ENCODE data around the gene ZNF354B. TPM values are rescaled to one million over a fixed set of nuclear protein-coding genes. Genes with fewer than 3 reads are reported as not detected.
A peak's percentile ranks its signal among the peaks of the same experiment; 100 is the strongest.
"Not testable (repeated sequence)": the region's sequence is repeated elsewhere in the genome, so short reads cannot be mapped to it uniquely, and the experiment has no call there.

Gene ZNF354B
- 1 to 10 TPM; 8.6 to 8.9 TPM for total RNA-seq

DNA sequence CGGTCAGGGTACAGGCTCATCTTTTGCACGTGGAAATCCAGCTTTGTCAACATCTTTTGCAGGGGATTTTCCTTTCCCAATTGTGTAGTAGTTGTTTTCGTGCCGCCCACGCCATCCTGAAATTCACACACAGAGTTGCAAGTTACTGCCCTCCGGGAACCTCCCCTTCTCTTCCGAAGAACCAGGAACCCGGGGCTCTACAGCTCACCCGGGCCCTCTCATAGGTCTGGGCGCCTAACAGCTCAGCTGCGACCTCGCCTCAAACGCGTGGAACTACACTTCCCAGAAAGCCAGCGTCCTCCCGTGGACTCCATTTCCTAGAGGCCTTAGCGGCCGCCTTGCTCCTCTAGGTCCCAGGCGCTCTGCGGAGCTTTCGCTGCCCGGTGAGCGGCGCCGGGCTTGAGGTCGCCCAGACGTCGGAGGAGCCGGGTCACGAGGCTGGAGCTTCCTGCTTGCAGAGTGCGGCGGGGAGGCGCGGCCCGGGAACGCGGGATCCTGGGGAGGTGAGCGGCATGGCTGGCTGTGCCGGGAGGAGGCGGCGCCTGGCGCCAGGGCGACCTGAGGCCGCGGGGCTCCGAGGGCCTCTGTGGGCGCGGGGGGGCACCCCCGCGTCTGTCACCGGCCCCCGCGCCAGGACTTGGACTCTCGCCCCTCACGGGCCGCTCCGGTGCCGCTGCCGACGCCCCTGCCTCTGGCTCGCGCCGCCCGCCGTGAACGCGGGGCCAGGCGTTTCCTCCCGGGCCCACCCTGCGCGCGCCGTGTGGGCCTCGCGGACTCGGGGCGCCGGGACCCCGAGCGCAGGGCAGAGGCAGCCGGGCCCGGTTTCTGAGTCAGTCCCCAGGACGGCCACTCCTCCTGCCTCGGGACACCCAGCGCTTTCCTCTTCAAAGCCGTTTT is at the start of gene ZNF354B:
Gene ZNF354B, plus strand, starts transcription at position 329 of the 897 bp plus-strand sequence. CDS start 1,095 bp downstream, outside the sequence.
- intact Hi-C loops (cut with micrococcal nuclease): loop anchor here (1.0 to 2.0 kb wide), 7 partner anchors 35 to 763 kb away; partner anchors contain the start of genes CLK4, HNRNPH1, ZFP2 and ZNF354A
- Mint-ChIP-seq H3K9me3 (no peaks in the 10 kb centered on the region), H3K36me3 (ENCODE audit: low read depth) (peaks cover 21% of the 10 kb centered on the region), H3K27me3 (ENCODE audit: low read depth) (no peaks in the 10 kb centered on the region), H3K4me3 (peak within 1 kb of the TSS; percentile 89), H3K27ac (peak within 1 kb of the TSS; percentile 66), H3K4me1 (ENCODE audit: low read depth) (peaks cover 21% of the 10 kb centered on the region)
- CTCF ChIA-PET: interaction anchor here (0.7 to 1.3 kb wide), 4 partner anchors 10 to 128 kb away, joined by 3 to 4 read pairs (median 3); no protein-coding TSS in a partner anchor
- DNase-seq: peak; percentile 91

DNA sequence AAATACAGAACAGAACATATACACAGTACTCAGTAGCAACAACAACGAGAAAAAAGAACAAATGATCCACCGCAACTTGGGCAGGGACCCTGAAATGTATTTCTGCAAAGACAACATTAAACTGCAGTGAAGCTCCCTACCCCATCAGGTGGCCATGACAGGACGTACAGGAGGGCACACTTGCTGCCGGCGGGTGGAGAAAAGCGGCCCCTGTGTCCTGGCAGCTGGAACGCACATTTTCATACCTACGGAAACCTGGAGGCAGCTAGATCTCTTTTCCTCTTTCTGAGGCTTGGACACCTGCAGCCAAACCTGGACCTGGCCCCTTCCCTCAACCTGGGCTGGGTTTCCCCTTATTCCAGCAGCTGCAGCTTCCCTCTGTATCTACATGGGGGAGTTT is 42.2 kb upstream of the ZNF354B start:
- peaks cover 5% of the 10 kb centered on the region for H3K27me3 Mint-ChIP-seq (ENCODE audit: low read depth)
- intact Hi-C loops (cut with micrococcal nuclease): no loop called here
- H3K27ac Mint-ChIP-seq: no peak overlapping the region

DNA sequence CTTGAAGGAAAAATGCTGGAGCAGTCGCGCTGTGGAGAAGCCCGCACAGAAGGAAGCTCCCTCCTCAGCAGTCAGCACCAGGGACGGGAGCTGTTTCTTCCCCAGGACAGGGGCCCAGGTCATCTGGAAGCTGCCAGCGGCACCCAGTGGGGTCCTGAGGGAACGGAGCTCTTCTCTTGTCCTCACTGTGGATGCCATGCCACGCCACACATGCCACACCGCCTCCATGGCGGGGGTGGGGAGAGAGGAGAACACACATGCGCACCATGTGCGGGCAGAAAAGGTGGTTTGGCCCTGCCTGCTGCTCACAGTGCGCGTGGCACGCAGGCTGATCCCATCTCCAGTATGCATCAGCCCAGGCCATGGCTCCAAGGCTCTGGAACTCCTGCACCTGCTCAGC is 41.7 kb upstream of the ZNF354B start:
- no peaks in the 10 kb centered on the region for H3K9me3 Mint-ChIP-seq
- H3K4me1 Mint-ChIP-seq (ENCODE audit: low read depth): no peaks in the 10 kb centered on the region
- H3K36me3 Mint-ChIP-seq (ENCODE audit: low read depth): no peaks in the 10 kb centered on the region
- H3K27ac Mint-ChIP-seq: no peak overlapping the region
- no peak overlapping the region for H3K4me3 Mint-ChIP-seq
- CTCF ChIA-PET: no interaction called here
- DNase-seq: no peak
- H3K27me3 Mint-ChIP-seq (ENCODE audit: low read depth): peaks cover 5% of the 10 kb centered on the region
- intact Hi-C loops (cut with micrococcal nuclease): no loop called here

More for the DNA sequence above, 42.2 kb upstream of the ZNF354B start:
- no peak for DNase-seq
- Mint-ChIP-seq H3K9me3 (no peaks in the 10 kb centered on the region), H3K4me1 (ENCODE audit: low read depth) (no peaks in the 10 kb centered on the region), H3K4me3 (no peak overlapping the region), H3K36me3 (ENCODE audit: low read depth) (no peaks in the 10 kb centered on the region)
- CTCF ChIA-PET: interaction anchor here (0.7 kb wide), 1 partner anchor 175 kb away, joined by 3 read pairs; no protein-coding TSS in a partner anchor

DNA sequence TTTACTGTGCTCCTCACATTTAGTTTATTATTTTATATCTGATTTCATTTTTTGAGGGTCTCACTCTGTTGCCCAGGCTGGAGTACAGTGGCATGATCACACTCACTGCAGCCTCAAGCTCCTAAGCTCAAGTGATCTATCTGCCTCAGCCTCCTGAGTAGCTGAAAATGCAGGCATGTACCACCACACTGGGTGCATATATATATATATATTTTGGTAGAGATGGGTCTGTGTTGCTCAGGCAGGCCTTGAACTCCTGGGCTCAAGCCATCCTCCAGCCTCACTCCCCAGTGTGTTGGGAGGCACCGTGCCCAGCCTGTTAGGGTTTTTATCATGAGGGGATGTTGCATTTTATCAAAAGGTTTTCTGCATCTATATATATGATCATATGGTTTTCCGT is 39.8 kb upstream of the ZNF354B start:
- CTCF ChIA-PET: no interaction called here
- Mint-ChIP-seq H3K27me3 (ENCODE audit: low read depth) (peaks cover 6% of the 10 kb centered on the region), H3K36me3 (ENCODE audit: low read depth) (no peaks in the 10 kb centered on the region), H3K27ac (no peak overlapping the region), H3K4me3 (no peak overlapping the region), H3K4me1 (ENCODE audit: low read depth) (no peaks in the 10 kb centered on the region), H3K9me3 (no peaks in the 10 kb centered on the region)
- no peak for DNase-seq
- intact Hi-C loops (cut with micrococcal nuclease): no loop called here

DNA sequence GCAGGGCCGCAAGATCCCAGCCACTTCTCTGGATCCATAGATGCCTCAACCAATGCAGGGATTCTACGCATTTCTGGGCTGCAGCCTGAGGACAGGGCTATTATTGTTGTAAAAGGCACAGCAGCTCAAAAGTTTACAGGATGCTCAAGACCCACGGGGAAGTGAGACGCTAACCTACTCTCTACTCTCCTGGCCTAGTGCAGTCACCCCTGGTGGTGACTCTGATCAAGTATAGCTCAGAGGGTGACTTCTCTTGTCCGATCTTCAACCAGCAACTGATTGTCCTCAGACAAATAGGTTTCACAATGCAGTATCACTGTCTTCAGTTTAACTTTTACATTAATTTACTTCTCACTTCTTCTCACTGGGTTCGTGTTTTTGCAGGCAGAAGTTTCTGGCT is 34.3 kb upstream of the ZNF354B start:
- Mint-ChIP-seq H3K9me3 (no peaks in the 10 kb centered on the region), H3K27me3 (ENCODE audit: low read depth) (peaks cover 9% of the 10 kb centered on the region)

DNA sequence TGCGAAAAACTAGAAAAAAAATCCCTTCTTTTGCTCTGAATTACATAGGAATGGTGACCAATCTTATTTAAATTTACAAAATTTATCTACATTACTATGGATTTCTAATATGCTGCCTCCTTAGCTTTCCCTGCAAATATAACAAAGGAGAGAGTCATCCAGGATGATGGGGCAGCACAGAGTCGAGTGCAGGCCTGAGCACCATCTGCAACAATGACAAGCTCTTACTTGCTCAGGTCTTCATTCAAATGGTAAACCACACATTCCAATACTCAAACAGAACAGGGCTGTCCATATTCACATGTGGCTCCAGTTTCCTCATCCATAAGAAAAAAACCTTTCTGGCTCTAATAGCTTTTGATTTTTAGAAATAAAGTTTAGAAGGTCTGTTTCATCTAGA is 33.5 kb upstream of the ZNF354B start:
- intact Hi-C loops (cut with micrococcal nuclease): no loop called here
- Mint-ChIP-seq H3K4me3 (no peak overlapping the region), H3K27me3 (ENCODE audit: low read depth) (peaks cover 9% of the 10 kb centered on the region), H3K27ac (no peak overlapping the region), H3K4me1 (ENCODE audit: low read depth) (no peaks in the 10 kb centered on the region), H3K9me3 (no peaks in the 10 kb centered on the region), H3K36me3 (ENCODE audit: low read depth) (no peaks in the 10 kb centered on the region)
- no peak for DNase-seq
- CTCF ChIA-PET: no interaction called here

More for the DNA sequence above, 34.3 kb upstream of the ZNF354B start:
- Mint-ChIP-seq H3K4me1 (ENCODE audit: low read depth) (no peaks in the 10 kb centered on the region), H3K36me3 (ENCODE audit: low read depth) (no peaks in the 10 kb centered on the region), H3K27ac (no peak overlapping the region), H3K4me3 (no peak overlapping the region)
- intact Hi-C loops (cut with micrococcal nuclease): no loop called here
- no peak for DNase-seq
- CTCF ChIA-PET: no interaction called here

DNA sequence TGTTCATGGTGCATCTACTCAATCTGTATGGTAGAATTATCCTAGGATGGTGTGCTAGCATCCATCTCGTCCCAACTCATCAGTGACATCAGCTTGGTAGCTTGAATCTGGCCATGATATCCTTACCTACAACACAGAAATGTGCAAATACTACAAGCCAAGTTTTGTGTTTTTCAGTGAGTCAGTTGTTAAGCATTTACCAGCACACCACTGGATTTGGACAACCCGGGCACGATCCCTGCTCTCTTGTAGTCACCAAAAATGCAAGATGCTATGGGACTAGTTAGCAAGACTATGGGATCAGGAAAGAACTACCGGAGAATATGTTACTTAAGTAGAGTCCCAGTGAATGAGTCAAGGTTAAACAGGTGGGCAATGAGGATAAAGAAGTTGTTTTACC is 32.1 kb upstream of the ZNF354B start:
- CTCF ChIA-PET: no interaction called here
- Mint-ChIP-seq H3K27me3 (ENCODE audit: low read depth) (peaks cover 7% of the 10 kb centered on the region), H3K27ac (no peak overlapping the region), H3K4me3 (no peak overlapping the region), H3K9me3 (no peaks in the 10 kb centered on the region), H3K36me3 (ENCODE audit: low read depth) (no peaks in the 10 kb centered on the region), H3K4me1 (ENCODE audit: low read depth) (no peaks in the 10 kb centered on the region)
- intact Hi-C loops (cut with micrococcal nuclease): no loop called here
- no peak for DNase-seq

DNA sequence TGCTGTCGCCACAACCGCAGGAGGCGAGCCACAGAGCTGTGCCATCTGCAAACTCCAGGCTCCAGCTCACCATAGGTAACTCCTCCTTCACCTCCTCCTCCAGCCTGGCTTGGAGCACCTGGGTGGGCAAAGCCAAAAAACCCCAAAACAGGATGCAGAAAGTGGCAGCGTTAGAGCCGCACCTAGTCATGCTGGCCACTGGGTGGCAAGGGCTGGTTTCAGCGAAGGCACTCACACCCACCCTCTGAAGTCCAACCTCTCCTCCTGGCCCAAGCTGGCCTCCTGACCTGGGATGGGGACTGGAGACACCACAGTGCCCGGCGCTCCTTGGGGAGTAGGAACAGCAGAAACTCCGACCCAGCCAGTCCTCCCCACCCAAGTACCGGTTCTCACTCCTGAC is 28.7 kb upstream of the ZNF354B start:
- DNase-seq: no peak
- no peaks in the 10 kb centered on the region for H3K36me3 Mint-ChIP-seq (ENCODE audit: low read depth)
- H3K9me3 Mint-ChIP-seq: no peaks in the 10 kb centered on the region
- no peak overlapping the region for H3K4me3 Mint-ChIP-seq
- CTCF ChIA-PET: no interaction called here
- intact Hi-C loops (cut with micrococcal nuclease): no loop called here
- no peaks in the 10 kb centered on the region for H3K4me1 Mint-ChIP-seq (ENCODE audit: low read depth)
- peaks cover 3% of the 10 kb centered on the region for H3K27me3 Mint-ChIP-seq (ENCODE audit: low read depth)
- H3K27ac Mint-ChIP-seq: no peak overlapping the region

DNA sequence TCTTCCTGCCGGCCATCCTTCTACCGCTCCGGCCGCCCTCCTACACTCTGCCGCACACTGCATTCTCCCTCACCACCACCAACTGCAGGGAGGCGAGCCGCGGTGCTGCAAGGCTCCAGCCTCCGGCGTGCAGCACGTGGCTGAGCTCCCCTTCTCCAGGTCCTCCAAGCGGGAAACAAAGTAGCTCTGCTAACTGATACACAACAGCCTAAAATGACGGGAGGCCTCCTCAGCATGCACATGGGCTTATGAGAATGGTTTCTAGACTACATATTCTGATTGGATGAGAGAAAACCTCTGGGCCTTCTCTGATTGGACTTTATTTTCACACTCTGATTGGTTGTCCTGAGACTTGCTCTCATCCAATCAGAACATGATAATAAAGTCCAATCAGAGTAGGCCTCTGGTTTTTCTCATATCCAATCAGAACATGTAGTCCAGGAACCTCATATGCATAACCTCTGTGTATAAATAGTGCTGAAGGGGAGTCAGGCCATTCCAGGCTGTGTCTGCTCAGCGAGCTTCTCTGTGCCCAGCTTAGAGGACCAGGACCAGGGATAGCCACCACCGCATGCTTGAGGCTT is 27.0 kb upstream of the ZNF354B start:
- Mint-ChIP-seq H3K27ac (no peak overlapping the region), H3K4me1 (ENCODE audit: low read depth) (no peaks in the 10 kb centered on the region), H3K27me3 (ENCODE audit: low read depth) (peaks cover 2% of the 10 kb centered on the region), H3K9me3 (no peaks in the 10 kb centered on the region), H3K36me3 (ENCODE audit: low read depth) (no peaks in the 10 kb centered on the region), H3K4me3 (no peak overlapping the region)
- no peak for DNase-seq
- intact Hi-C loops (cut with micrococcal nuclease): no loop called here
- CTCF ChIA-PET: interaction anchor here (0.7 kb wide), 1 partner anchor 20 kb away, joined by 3 read pairs; no protein-coding TSS in a partner anchor

DNA sequence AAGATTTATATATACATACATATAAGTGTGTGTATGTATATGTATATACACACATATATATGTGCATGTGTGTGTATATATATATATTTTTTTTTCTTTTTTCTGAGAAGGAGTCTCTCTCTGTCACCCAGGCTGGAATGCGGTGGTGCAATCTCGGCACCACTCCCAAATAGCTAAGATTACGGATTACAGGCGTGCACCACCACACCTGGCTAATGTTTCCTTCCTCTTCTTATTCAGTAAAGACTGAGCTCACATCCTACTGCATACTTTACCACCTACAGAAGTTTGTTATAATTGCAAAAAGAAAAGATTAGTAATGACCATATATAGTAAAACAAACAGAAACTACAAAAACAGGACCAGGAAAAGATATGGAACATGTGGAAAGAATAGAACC is 23.1 kb upstream of the ZNF354B start:
- Mint-ChIP-seq H3K9me3 (no peaks in the 10 kb centered on the region), H3K4me3 (no peak overlapping the region), H3K4me1 (ENCODE audit: low read depth) (no peaks in the 10 kb centered on the region), H3K27me3 (ENCODE audit: low read depth) (no peaks in the 10 kb centered on the region), H3K36me3 (ENCODE audit: low read depth) (no peaks in the 10 kb centered on the region), H3K27ac (no peak overlapping the region)
- DNase-seq: no peak
- intact Hi-C loops (cut with micrococcal nuclease): loop anchor here (5.0 kb wide), 1 partner anchor 554 kb away; no protein-coding TSS in a partner anchor
- CTCF ChIA-PET: interaction anchor here (0.7 kb wide), 1 partner anchor 365 kb away, joined by 3 read pairs; no protein-coding TSS in a partner anchor

DNA sequence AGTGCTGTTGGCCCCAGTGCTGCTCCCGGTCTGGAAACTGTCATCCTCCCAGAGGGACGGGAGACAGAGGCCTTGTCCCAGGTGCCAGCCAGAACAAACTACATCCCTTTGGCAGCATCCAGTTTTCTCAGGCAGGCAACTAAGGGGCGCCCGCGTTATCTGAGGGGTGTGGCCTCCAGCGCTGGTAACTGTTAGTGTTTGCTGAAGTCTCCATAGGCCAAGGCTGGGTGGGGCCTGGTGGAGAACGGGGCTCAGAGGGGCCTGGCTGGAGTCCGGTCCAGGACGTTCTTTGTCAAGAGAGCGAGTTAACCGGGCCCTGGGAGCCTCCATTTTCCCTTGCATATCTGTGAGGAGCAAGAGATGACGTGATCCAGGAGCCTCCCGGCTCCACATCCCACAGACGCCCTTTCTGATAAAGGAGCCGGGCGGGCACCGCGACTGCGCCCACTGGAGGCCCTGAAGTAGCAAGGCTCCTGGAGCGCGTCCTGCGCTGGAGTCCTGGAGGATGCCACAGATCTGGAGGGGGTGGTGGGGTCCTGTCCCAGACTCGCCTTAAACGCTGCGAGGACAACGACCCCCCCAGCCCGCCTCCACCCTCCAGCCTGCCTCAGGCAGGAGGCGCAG is 20.9 kb upstream of the ZNF354B start:
- H3K4me1 Mint-ChIP-seq (ENCODE audit: low read depth): not testable (repeated sequence)
- intact Hi-C loops (cut with micrococcal nuclease): loop anchor here (1.0 to 5.0 kb wide), 2 partner anchors 109 to 557 kb away; partner anchors contain the start of gene ZNF354A
- CTCF ChIA-PET: interaction anchor here (1.4 kb wide), 1 partner anchor 555 kb away, joined by 3 read pairs; no protein-coding TSS in a partner anchor

DNA sequence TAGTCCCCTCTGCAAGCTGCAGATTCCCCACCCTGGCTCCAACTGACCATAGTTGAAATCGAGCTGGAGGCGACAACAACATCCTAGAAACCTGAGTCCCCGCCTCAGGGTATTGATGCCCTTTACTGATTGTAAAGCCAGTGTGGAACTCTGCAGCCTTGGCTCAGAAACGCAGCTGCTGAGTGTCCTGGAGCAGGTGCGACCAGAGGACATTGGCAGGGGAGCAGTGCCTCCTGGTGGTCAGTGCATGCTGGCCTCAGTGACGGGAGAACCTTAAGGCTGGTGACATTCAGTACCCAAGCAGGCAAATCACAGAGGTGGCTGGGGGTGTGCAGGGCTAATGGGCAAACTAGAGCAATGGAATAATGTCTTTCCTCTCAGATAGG is 20.4 kb upstream of the ZNF354B start:
- Mint-ChIP-seq H3K27me3 (ENCODE audit: low read depth) (no peaks in the 10 kb centered on the region), H3K4me3 (no peak overlapping the region), H3K27ac (no peak overlapping the region), H3K4me1 (ENCODE audit: low read depth) (no peaks in the 10 kb centered on the region), H3K36me3 (ENCODE audit: low read depth) (no peaks in the 10 kb centered on the region), H3K9me3 (no peaks in the 10 kb centered on the region)
- intact Hi-C loops (cut with micrococcal nuclease): loop anchor here (1.0 to 5.0 kb wide), 2 partner anchors 109 to 557 kb away; partner anchors contain the start of gene ZNF354A
- CTCF ChIA-PET: interaction anchor here (0.6 to 1.4 kb wide), 2 partner anchors 26 to 556 kb away, joined by 3 to 5 read pairs; no protein-coding TSS in a partner anchor
- peak; percentile 74 for DNase-seq

More for the DNA sequence above, 20.9 kb upstream of the ZNF354B start:
- not testable (repeated sequence) for H3K4me3 Mint-ChIP-seq; DNase-seq; H3K27me3 Mint-ChIP-seq (ENCODE audit: low read depth); H3K36me3 Mint-ChIP-seq (ENCODE audit: low read depth); H3K27ac Mint-ChIP-seq; H3K9me3 Mint-ChIP-seq
